ENCODE measurements around the gene CCNB1IP1.
"Not testable (repeated sequence)": the region's sequence is repeated elsewhere in the genome, so short reads cannot be mapped to it uniquely, and the experiment has no call there.

The CCNB1IP1 gene

GRCh38 chr14:20331053-20331613, 1.9 kb downstream of the CCNB1IP1 start:
- DNase-seq, result no peak

DNA sequence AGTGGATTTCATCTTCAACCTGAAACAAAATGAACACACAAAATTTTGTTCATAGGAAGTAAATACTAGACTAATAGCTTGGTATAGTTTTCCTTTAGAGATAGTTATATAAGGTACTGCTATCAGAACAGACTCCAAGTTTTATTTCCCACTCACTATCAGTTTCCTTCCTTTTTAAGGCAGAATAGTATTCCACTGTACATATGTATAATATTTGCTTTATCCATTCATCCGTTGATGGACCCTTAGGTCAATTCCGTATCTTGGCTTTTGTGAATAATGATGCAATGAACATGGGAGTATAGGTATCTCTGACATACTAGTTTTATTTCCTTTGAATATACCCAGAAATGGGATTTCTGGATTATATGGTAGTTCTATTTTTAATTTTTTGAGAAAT, 3.7 kb downstream of the CCNB1IP1 start:
- no peak for DNase-seq

- DNase-seq, result no peak
These were observed 4.4 kb downstream of the CCNB1IP1 start for GRCh38 chr14:20328705-20329104.

DNA sequence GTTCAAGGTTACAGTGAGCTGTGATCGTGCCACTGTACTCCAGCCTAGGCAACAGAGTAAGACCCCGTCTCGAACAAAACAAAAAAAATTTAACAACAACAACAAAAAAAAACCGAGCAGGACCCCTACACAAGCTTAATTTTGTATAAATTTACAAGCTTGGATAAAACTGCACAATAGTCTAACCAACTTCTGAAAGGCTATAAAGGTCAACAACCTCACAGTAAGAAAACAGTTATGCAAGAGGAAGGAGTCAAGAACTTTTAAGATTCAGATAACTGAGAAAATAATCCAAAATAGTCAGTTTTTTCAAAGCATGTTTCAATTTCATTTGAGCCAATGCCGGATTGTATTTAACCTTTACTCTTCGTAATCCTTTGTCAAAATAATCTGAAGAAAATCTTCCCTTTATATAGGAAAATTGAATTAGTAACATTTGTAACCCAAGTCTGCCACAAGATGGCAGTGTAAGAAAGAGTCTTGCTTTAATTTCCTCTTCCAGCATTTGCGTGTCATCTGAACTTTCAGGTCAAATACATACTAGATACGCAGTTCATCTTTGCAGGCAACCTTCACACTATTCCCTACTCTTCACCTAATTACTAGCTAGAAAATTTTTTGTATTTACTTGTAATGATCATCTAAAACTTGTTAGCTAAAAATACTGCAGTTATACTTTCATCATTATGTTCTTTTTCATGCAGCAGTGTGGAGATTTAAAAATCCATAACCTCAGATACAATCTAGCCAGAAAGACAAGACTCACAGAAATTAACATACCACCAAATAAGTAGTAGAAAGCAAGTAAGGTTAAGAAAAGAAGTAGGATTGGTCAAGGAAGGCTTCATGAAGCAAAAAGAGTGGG, 5.8 kb downstream of the CCNB1IP1 start:
- DNase-seq, result peak; percentile 79

- DNase-seq, result no peak
These were observed 15.4 kb downstream of the CCNB1IP1 start for GRCh38 chr14:20317720-20318119.

DNA sequence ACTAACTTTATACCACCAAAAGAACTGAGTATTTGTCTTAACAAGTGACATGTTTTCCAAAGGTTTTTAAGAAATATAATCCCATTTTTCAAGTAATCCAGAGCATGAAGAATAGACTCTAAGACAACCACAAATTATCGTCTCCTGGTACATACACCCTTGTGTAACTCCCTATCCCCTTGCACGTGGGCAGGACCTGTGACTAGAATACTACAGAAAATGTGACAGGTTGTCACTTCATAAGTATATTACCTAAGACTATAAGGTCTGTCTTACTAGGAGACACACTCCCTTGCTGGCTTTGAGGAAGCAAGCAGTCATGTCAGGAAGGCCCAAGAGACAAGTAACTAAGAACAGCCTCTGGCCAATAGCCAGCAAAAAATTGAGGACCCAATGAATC, 19.1 kb downstream of the CCNB1IP1 start:
- DNase-seq, result no peak

DNA sequence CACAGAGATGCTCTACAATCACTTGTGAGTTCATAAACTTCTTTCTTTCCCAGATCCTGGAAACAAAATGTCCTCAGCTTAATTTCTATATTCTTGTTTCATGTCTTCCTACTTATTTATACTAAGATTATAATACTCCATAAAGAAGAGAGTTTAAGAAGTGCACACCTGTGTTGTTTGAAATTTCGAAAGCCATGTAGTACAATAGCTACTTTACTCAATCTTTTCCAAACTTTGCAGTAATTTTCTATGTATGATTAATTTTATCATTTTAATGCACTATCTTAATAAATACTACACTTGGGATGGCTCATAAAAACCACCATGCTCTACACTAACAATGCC, 27.0 kb downstream of the CCNB1IP1 start:
- no peak for DNase-seq

DNA sequence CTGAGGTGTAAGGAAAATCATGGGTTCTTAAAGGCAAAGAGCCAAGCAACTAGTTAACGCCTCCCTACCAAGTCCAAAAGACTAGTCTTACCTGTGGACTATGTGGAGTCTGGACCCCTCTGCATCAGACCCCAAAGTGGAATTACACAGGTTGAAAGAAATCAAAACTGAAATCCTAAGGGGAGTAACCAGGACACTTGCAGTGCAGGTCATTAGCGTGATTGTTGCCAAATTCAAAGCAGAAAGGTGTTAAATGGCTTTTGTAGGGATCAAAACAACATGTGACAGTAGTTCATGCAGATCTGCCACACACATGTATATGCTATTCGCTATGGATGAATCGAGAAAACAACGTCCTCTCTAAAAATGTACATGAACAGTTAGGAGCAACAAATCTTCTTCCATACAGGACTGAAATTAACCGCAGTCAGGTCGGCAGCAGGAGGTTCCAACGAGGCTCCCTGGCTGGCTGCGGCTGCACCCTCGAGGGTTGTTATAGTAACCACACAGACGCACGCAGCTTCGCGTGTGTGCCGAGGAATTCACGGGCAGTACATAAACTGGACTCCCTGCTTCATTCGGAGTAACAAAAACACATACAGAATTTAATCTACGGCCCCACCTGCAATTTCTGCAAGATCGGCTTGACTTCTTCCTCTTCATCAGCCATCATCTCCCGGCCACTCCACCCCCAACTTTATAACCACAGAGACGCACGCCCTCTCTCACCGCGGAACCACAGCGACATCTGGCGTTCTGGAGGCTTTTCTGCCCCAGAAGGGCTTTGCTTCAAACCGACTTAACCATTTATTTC, 27.6 kb downstream of the CCNB1IP1 start, which contains the start of gene TTC5:
TSS of gene TTC5 (minus strand) at position 687 of the 814 bp plus-strand sequence. CDS start at position 673, 14 bp downstream.
- peak; percentile 92 for DNase-seq

DNA sequence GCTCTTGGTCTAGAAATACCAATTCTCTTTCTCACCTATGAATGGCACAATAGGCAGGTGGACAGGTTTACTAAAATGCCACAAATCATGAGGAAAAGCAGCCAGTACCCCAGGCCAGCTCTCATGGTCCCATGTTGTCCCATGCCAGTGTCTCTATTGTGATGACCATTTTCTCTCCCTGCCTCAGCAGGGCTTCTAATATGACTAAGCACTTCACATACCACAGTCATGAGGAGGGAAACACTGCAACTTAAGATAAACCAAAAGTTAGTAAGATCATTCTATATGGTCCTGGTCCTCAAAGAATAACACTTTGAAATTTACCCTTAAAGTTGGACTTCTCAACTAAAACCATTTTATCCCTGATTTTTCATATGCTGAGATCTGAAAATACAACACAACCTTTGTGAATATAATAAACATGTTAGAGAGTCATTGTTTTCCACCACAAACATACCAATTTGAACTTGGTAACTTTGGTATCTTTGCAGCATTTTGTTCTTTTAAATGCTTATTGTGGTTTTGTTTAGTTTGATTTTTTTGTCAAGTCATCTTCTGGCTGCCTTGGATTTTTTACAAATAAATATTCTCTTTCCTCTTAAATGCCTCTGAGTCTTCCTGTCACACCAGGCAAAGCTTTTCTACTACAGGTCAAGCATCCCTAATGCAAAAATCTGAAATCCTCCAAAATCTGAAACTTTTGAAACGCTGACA, 30.9 kb downstream of the CCNB1IP1 start:
- DNase-seq, result no peak

- DNase-seq, result no peak
These were observed 38.0 kb downstream of the CCNB1IP1 start for GRCh38 chr14:20295067-20295466.

- no peak for DNase-seq
These were observed 38.4 kb downstream of the CCNB1IP1 start for GRCh38 chr14:20294636-20295035.

GRCh38 chr14:20281998-20282397, 51.1 kb downstream of the CCNB1IP1 start:
- DNase-seq, result not testable (repeated sequence)

GRCh38 chr14:20280265-20280664, 52.8 kb downstream of the CCNB1IP1 start:
- not testable (repeated sequence) for DNase-seq

GRCh38 chr14:20278414-20278813, 54.7 kb downstream of the CCNB1IP1 start:
- DNase-seq, result peak; percentile 36

- no peak for DNase-seq
These were observed 55.7 kb downstream of the CCNB1IP1 start for GRCh38 chr14:20277409-20277808.

DNA sequence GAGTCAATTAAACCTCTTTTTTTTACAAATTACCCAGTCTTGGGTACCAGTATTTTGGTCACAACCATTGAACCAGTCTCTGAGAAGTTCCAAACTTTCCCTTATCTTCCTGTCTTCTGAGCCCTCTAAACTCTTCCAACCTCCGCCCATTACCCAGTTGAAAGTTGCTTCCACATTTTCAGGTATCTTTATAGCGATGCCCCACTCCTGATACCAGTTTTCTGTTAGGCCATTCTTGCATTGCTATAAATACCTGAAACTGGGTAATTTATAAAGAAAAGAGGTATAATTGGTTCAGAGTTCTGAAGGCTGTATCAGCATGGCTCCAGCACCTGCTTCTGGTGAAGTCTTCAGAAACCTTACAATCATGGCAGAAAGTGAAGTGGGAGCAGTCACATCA, 59.0 kb downstream of the CCNB1IP1 start:
- DNase-seq, result no peak

GRCh38 chr14:20264361-20264760, 68.7 kb downstream of the CCNB1IP1 start:
- DNase-seq, result not testable (repeated sequence)

- DNase-seq, result no peak
These were observed 70.4 kb downstream of the CCNB1IP1 start for GRCh38 chr14:20262642-20263128.

All from CD4-positive, alpha-beta T cell treated with Interleukin-12 subunit alpha and Interleukin-12 subunit beta, for 1 hour (primary cell).